ENCODE measurements around the gene TMEM38B. TPM values are rescaled to one million over a fixed set of nuclear protein-coding genes. Genes with fewer than 3 reads are reported as not detected.
A peak's percentile ranks its signal among the peaks of the same experiment; 100 is the strongest.

Gene TMEM38B
- total and polyA plus RNA-seq, 2 of the 8 experiments (the other 6 are each of a cell fraction or from before 2014, with no cell fraction given): 10.6 to 12.4 TPM

- POLR2A ChIA-PET (ENCODE audit: partially characterized antibody): no interaction called here
- Histone ChIP-seq H4K91ac (replicated peaks; ENCODE audit: insufficient read length, low read length) (no peak overlapping the region), H2BK5ac (ENCODE audit: low read depth, low read length) (no peak overlapping the region), H2BK15ac (ENCODE audit: low read length) (no peak overlapping the region), H3K14ac (ENCODE audit: insufficient read length) (no peak overlapping the region), H3K79me1 (ENCODE audit: low read depth, low read length) (no peaks in the 10 kb centered on the region), H3K56ac (replicated peaks; ENCODE audit: insufficient read length, low read depth, low read length) (no peak overlapping the region), H3K4ac (replicated peaks; ENCODE audit: insufficient read length, low read depth, low read length) (no peak overlapping the region), H2BK12ac (ENCODE audit: low read depth, low read length) (no peak overlapping the region), H4K5ac (ENCODE audit: insufficient read length, low read depth, low read length) (no peak overlapping the region), H2BK120ac (replicated peaks; ENCODE audit: low read depth, low read length) (no peak overlapping the region), H3K4me3 (ENCODE audit: extremely low read depth in 1 of 4, insufficient read depth in 2 of 4, low read depth in 3 of 4, low read length in 4 of 4) (no peak overlapping the region), H3K4me1 (replicated peaks in 1 of 4; ENCODE audit: control insufficient read depth in 3 of 4, insufficient read depth in 4 of 4, low read length in 3 of 4) (peaks cover 2 to 5% (median 3%) of the 10 kb centered on the region in 4 experiments; a peak in 5 of 7 replicates), H3K27me3 (replicated peaks in 1 of 4; ENCODE audit: control insufficient read depth in 3 of 4, extremely low read depth in 1 of 4, insufficient read depth in 3 of 4, low read length in 3 of 4) (peaks cover 4 to 28% (median 18%) of the 10 kb centered on the region in 4 experiments; a peak in 6 of 7 replicates), H3K23ac (ENCODE audit: insufficient read length) (no peak overlapping the region), H4K8ac (ENCODE audit: extremely low read depth, insufficient read depth, low read length) (no peak overlapping the region), H3K9ac (replicated peaks in 1 of 4; ENCODE audit: extremely low read depth in 1 of 4, low read depth in 3 of 4, low read length in 3 of 4) (no peak overlapping the region), H3K36me3 (ENCODE audit: control insufficient read depth in 2 of 4, insufficient read depth in 4 of 4, low read length in 3 of 4) (no peaks in the 10 kb centered on the region), H3K27ac (ENCODE audit: low read depth, low read length) (no peak overlapping the region), H2AK5ac (ENCODE audit: low read depth, low read length) (no peak overlapping the region), H4K20me1 (replicated peaks in 1 of 2; ENCODE audit: control insufficient read depth in 1 of 2, insufficient read depth in 2 of 2, low read length in 2 of 2) (peaks cover 0 to 5% of the 10 kb centered on the region in 2 experiments), H2AFZ (ENCODE audit: low read length) (no peak overlapping the region), H3K79me2 (ENCODE audit: control insufficient read depth in 1 of 2, insufficient read depth in 2 of 2, low read length in 2 of 2) (no peaks in the 10 kb centered on the region), H2BK20ac (ENCODE audit: low read length) (no peak overlapping the region), H3K23me2 (ENCODE audit: low read depth, low read length) (peaks cover 9% of the 10 kb centered on the region), H3K9me3 (ENCODE audit: insufficient read depth in 2 of 2, low read depth in 1 of 2, low read length in 1 of 2) (no peaks in the 10 kb centered on the region), H3K18ac (ENCODE audit: extremely low read depth, low read length) (no peak overlapping the region), H3K4me2 (ENCODE audit: insufficient read depth in 1 of 2, low read depth in 2 of 2, low read length in 2 of 2) (no peak overlapping the region)
- CTCF ChIA-PET (ENCODE audit: partially characterized antibody): interaction anchor here (0.7 to 2.1 kb wide), 9 partner anchors 8 to 53 kb away, joined by 3 to 9 read pairs (median 3); no protein-coding TSS in a partner anchor
- no peak for TF ChIP-seq BCL11A (IDR thresholded peaks at IDR 0.05; ENCODE audit: low read depth in 2 of 2, low read length in 2 of 2)
- peak in 2 of 3 experiments; percentile 5 to 41; a peak in 2 of 4 replicates for TF ChIP-seq CTCF (IDR thresholded peaks at IDR 0.05; ENCODE audit: control extremely low read depth in 1 of 3, insufficient read depth in 1 of 3, low read depth in 1 of 3, low read length in 3 of 3)
- TF ChIP-seq TAF7 (optimal IDR thresholded peaks at IDR 0.05; ENCODE audit: borderline replicate concordance, low read depth, low read length): no peak
- TF ChIP-seq RNF2 (IDR thresholded peaks at IDR 0.05; ENCODE audit: borderline replicate concordance, low read depth, low read length, missing control alignments, poor library complexity, severe bottlenecking): no peak
- TF ChIP-seq RAD21 (IDR thresholded peaks at IDR 0.05 in 1 of 2, conservative IDR thresholded peaks at IDR 0.05 in 1 of 2; ENCODE audit: low read depth in 2 of 2, low read length in 2 of 2): peak in 1 of 2 experiments; percentile 34; a peak in 2 of 4 replicates
- WGBS, 2 experiments (ENCODE audit: extremely low coverage in 1 of 2, insufficient coverage in 1 of 2, insufficient read length in 1 of 2, insufficient replicate concordance in 2 of 2, low coverage in 1 of 2, low lambda C conversion rate in 2 of 2, missing lambda C conversion rate in 1 of 2): 42% methylated on average over 2 of the region's 2 CpGs; no CpG with 5 or more reads in 1 of the 2 experiments
- no peak for FAIRE-seq
- DNase-seq (ENCODE audit: low read depth in 1 of 2, low spot score in 2 of 2): no peak
These were observed 3.6 kb upstream of the TMEM38B start for GRCh38 chr9:105690742-105691141.
